ENCODE results near the gene YARS1. TPM values are rescaled to one million over a fixed set of nuclear protein-coding genes. Genes with fewer than 3 reads are reported as not detected.

The YARS1 gene
- total and polyA plus RNA-seq, 5 experiments from 2014 or later = 45.0 to 184 (median 60.2) TPM

GRCh38 chr1:32755098-32755809 lies 61.9 kb downstream of the YARS1 start:
- Mint-ChIP-seq H3K27ac (peak overlapping the region in 4 of 10 donors; percentile 14 to 75 (median 67)), H3K4me1 (peaks cover 13 to 30% (median 17%) of the 10 kb centered on the region in 4 donors), H3K4me3 (peak overlapping the region in 7 of 10 donors; percentile 5 to 42 (median 24)), H3K9me3 (no peaks in the 10 kb centered on the region), H3K27me3 (peaks cover 0 to 12% (median 2%) of the 10 kb centered on the region in 5 donors), H3K36me3 (no peaks in the 10 kb centered on the region)
- POLR2A ChIA-PET = no interaction called here
- no peak for ATAC-seq
- DNase-seq = no peak

DNA sequence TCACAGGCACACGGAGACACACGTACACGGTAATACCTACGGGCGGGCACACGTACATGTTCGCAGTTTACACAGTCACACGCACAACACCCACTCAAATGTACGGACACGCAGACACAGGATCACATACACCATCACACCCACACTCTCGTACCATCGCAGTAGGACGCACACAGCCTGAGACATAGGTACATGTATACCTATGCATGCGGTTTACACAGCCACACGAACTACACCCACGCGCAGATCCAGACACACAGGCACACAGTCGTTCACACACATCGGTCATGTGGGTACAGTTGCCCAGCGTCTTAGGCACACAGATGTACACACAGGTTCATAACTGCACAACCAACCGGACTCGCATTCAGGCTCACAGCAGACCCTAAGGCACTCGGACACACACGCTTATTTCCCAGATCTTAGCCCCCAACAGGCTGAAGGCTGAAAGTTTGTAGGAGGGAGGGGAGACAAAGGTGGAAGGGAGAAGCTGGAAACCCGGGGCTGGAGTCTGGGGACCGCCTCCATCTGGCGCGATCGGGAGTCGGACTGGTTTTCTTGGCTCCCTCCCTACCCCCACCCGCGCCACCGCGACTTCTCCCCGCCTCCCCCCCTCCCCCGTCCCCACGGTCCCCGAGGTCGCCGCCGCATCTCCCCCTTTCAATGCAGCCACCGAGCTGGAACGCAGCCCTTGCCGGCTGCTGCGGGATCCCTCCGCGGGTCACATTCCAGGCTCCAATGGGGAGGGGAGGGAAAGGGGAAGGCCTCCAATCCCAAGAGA lies 62.7 kb downstream of the YARS1 start:
- H3K36me3 Mint-ChIP-seq = no peaks in the 10 kb centered on the region
- peak overlapping the region; percentile 61 to 91 (median 79) for H3K4me3 Mint-ChIP-seq
- peak in 7 of 10 donors; percentile 42 to 55 (median 51) for DNase-seq
- H3K27ac Mint-ChIP-seq = peak overlapping the region in 9 of 10 donors; percentile 15 to 90 (median 63)
- peaks cover 0 to 14% (median 2%) of the 10 kb centered on the region in 5 donors for H3K27me3 Mint-ChIP-seq
- POLR2A ChIA-PET = no interaction called here
- H3K4me1 Mint-ChIP-seq = peaks cover 8 to 23% (median 11%) of the 10 kb centered on the region in 4 donors
- ATAC-seq = peak; percentile 68 to 84
- H3K9me3 Mint-ChIP-seq = no peaks in the 10 kb centered on the region

- Mint-ChIP-seq H3K27me3 (peaks cover 2 to 14% (median 4%) of the 10 kb centered on the region in 5 donors), H3K9me3 (no peaks in the 10 kb centered on the region), H3K4me1 (peaks cover 6 to 16% (median 10%) of the 10 kb centered on the region in 4 donors), H3K4me3 (peak overlapping the region; percentile 61 to 91 (median 79)), H3K27ac (peak overlapping the region in 7 of 10 donors; percentile 15 to 90 (median 67)), H3K36me3 (no peaks in the 10 kb centered on the region)
- DNase-seq (peak; percentile 39 to 79 (median 68)), ATAC-seq (peak; percentile 68 to 84)
- POLR2A ChIA-PET = interaction anchor here (0.6 kb wide), 1 partner anchor 109 kb away, joined by 4 read pairs; no protein-coding TSS in a partner anchor
Measured at GRCh38 chr1:32753532-32754316, 63.4 kb downstream of the YARS1 start.

GRCh38 chr1:32749771-32750170 lies 67.4 kb downstream of the YARS1 start:
- peaks cover 6 to 13% (median 10%) of the 10 kb centered on the region in 4 donors for H3K4me1 Mint-ChIP-seq
- DNase-seq (no peak), ATAC-seq (no peak)
- H3K4me3 Mint-ChIP-seq = no peak overlapping the region
- no peaks in the 10 kb centered on the region for H3K9me3 Mint-ChIP-seq
- POLR2A ChIA-PET = no interaction called here
- H3K36me3 Mint-ChIP-seq = no peaks in the 10 kb centered on the region
- H3K27ac Mint-ChIP-seq = no peak overlapping the region
- H3K27me3 Mint-ChIP-seq = peaks cover 3 to 14% (median 6%) of the 10 kb centered on the region in 5 donors

GRCh38 chr1:32749332-32749731 lies 67.8 kb downstream of the YARS1 start:
- no peak for ATAC-seq
- H3K27ac Mint-ChIP-seq = no peak overlapping the region
- no peak for DNase-seq
- H3K27me3 Mint-ChIP-seq = peaks cover 4 to 15% (median 6%) of the 10 kb centered on the region in 5 donors
- H3K36me3 Mint-ChIP-seq = no peaks in the 10 kb centered on the region
- POLR2A ChIA-PET = no interaction called here
- no peaks in the 10 kb centered on the region for H3K9me3 Mint-ChIP-seq
- peaks cover 3 to 11% (median 7%) of the 10 kb centered on the region in 4 donors for H3K4me1 Mint-ChIP-seq
- peak overlapping the region in 1 of 10 donors; percentile 34 for H3K4me3 Mint-ChIP-seq

GRCh38 chr1:32748926-32749325 lies 68.2 kb downstream of the YARS1 start:
- DNase-seq (no peak), ATAC-seq (no peak)
- H3K4me3 Mint-ChIP-seq = peak overlapping the region in 1 of 10 donors; percentile 34
- H3K36me3 Mint-ChIP-seq = no peaks in the 10 kb centered on the region
- POLR2A ChIA-PET = no interaction called here
- peaks cover 0 to 8% (median 5%) of the 10 kb centered on the region in 4 donors for H3K4me1 Mint-ChIP-seq
- no peaks in the 10 kb centered on the region for H3K9me3 Mint-ChIP-seq
- H3K27me3 Mint-ChIP-seq = peaks cover 5 to 19% (median 8%) of the 10 kb centered on the region in 5 donors
- peak overlapping the region in 1 of 10 donors; percentile 19 for H3K27ac Mint-ChIP-seq

DNA sequence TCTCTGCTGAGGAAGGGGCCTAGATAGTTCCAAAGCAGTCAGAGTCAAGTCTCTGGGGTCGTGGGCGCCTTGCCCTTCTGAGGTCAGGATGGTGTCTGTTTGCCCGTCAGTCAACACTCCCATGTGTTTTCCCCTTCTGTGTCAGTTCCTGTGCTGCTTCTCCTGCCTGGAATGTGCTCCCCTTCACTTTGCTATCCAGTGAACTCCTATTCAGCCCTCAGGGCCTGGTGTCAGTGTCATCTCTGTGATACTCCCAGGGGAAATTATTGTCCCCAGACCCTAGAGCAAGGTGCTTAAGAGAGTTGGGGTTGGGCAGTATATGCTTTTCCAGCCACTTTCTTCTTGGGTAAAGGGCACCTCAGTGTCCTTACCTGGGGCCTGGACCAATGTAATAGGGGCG lies 68.8 kb downstream of the YARS1 start:
- no peak overlapping the region for H3K4me3 Mint-ChIP-seq
- DNase-seq = no peak
- peaks cover 0 to 7% (median 4%) of the 10 kb centered on the region in 4 donors for H3K4me1 Mint-ChIP-seq
- no peak for ATAC-seq
- POLR2A ChIA-PET = no interaction called here
- no peaks in the 10 kb centered on the region for H3K36me3 Mint-ChIP-seq
- H3K9me3 Mint-ChIP-seq = no peaks in the 10 kb centered on the region
- H3K27me3 Mint-ChIP-seq = peaks cover 5 to 20% (median 10%) of the 10 kb centered on the region in 5 donors
- no peak overlapping the region for H3K27ac Mint-ChIP-seq

- POLR2A ChIA-PET = no interaction called here
- peaks cover 5 to 21% (median 11%) of the 10 kb centered on the region in 5 donors for H3K27me3 Mint-ChIP-seq
- no peak for DNase-seq
- peaks cover 0 to 5% (median under 1%) of the 10 kb centered on the region in 4 donors for H3K4me1 Mint-ChIP-seq
- no peak for ATAC-seq
- no peaks in the 10 kb centered on the region for H3K36me3 Mint-ChIP-seq
- H3K4me3 Mint-ChIP-seq = no peak overlapping the region
- H3K27ac Mint-ChIP-seq = no peak overlapping the region
- H3K9me3 Mint-ChIP-seq = no peaks in the 10 kb centered on the region
Measured at GRCh38 chr1:32746130-32746529, 71.0 kb downstream of the YARS1 start.

- DNase-seq = no peak
- Mint-ChIP-seq H3K36me3 (no peaks in the 10 kb centered on the region), H3K9me3 (no peaks in the 10 kb centered on the region), H3K27me3 (peaks cover 6 to 32% (median 14%) of the 10 kb centered on the region in 5 donors), H3K4me1 (peaks cover 0 to 5% (median under 1%) of the 10 kb centered on the region in 4 donors), H3K27ac (peak overlapping the region in 1 of 10 donors; percentile 53), H3K4me3 (peak overlapping the region in 3 of 10 donors; percentile 5 to 26 (median 24))
- no peak for ATAC-seq
- POLR2A ChIA-PET = no interaction called here
Measured at GRCh38 chr1:32744071-32744425, 73.1 kb downstream of the YARS1 start.

DNA sequence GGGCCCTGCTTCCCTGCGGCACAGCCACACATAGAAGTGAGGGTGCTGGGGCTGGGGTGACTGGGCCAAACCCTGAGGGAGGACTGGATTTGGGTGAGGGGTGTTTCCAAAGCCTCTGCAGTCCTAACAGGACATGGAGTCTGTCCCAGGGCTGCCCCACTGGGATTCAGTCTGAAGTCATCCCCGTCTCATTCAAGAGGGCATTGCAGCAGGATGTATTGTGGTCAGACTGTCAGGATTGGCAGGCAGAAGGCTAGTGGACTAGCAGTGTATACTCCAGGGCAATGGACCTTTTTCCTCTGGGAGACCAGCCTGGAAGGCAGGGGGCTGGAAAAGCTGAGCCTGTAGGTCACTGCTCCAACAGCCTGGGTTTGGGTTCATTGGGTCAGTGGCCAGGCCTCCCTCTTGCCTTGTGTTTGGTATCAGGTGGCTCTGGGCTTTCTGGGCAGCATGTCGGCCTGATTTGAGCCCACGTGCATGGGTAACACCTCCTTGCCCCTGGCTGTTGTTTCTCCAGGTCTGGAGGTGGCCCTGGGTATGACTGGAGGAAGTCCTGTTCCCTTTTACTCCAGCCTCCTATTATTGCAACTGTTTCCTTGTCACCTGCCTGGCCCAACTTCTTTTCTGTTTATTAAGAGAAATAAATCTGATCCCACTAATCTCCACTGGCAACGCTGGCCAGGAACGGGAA lies 73.6 kb downstream of the YARS1 start:
- Mint-ChIP-seq H3K27me3 (peaks cover 2 to 32% (median 11%) of the 10 kb centered on the region in 5 donors), H3K9me3 (no peaks in the 10 kb centered on the region), H3K27ac (peak overlapping the region in 1 of 10 donors; percentile 53), H3K4me3 (peak overlapping the region in 8 of 10 donors; percentile 24 to 73 (median 44)), H3K36me3 (no peaks in the 10 kb centered on the region), H3K4me1 (peaks cover 0 to 5% (median under 1%) of the 10 kb centered on the region in 4 donors)
- POLR2A ChIA-PET = no interaction called here
- ATAC-seq (no peak), DNase-seq (no peak)

GRCh38 chr1:32742956-32743355 lies 74.2 kb downstream of the YARS1 start:
- Mint-ChIP-seq H3K27me3 (peaks cover 2 to 32% (median 9%) of the 10 kb centered on the region in 5 donors), H3K36me3 (no peaks in the 10 kb centered on the region), H3K9me3 (no peaks in the 10 kb centered on the region), H3K4me1 (peaks cover 0 to 5% (median under 1%) of the 10 kb centered on the region in 4 donors), H3K27ac (no peak overlapping the region), H3K4me3 (peak overlapping the region; percentile 33 to 81 (median 64))
- ATAC-seq = no peak
- no peak for DNase-seq
- POLR2A ChIA-PET = no interaction called here

Data from naive thymus-derived CD8-positive, alpha-beta T cell (primary cell).